Testis (tissue), 3 donors: Measurements from ENCODE around the gene ASTN1. TPM values are rescaled to one million over a fixed set of nuclear protein-coding genes. Genes with fewer than 3 reads are reported as not detected.

Source experiments
- DNase-seq: peaks from one replicate; pipeline ENCODE4 v3.0.0-alpha.2; 2019
- H3K27ac ChIP-seq, 2 donors: fragments of 200-600 bp; sonication (generic); one replicate each; pipeline ENCODE4 v1.5.1; 2019
- H3K27me3 ChIP-seq: fragments of 200-600 bp; sonication (generic); one replicate; pipeline ENCODE4 v1.5.1; 2019
- H3K36me3 ChIP-seq: fragments of 200-600 bp; sonication (generic); one replicate; pipeline ENCODE4 v1.5.1; 2017; ENCODE audit warnings: low read depth; ENCODE audit errors: missing control alignments
- H3K4me1 ChIP-seq: fragments of 200-600 bp; sonication (generic); one replicate; pipeline ENCODE4 v1.5.1; 2019
- H3K4me3 ChIP-seq, 2 donors: fragments of 200-600 bp; sonication (generic); one replicate each; pipeline ENCODE4 v1.5.1; 2017 to 2019
- H3K9me3 ChIP-seq: fragments of 200-600 bp; sonication (generic); one replicate; pipeline ENCODE4 v1.5.1; 2017
- POLR2A ChIP-seq: fragments of 450-650 bp; IDR thresholded peaks from one replicate; pipeline ENCODE4 v1.6.1; 2017; ENCODE audit warnings: antibody characterized with exemption, mild to moderate bottlenecking, moderate library complexity
- WGBS, 2 donors: methylation state at CpG; one replicate each; pipeline ENCODE4 v1.1.5; 2018; 5-methylcytosine and 5-hydroxymethylcytosine counted together
- intact Hi-C: fragments of 100-400 bp; cut with DNase I; formaldehyde crosslinking; loops from one replicate; pipeline ENCODE4 v1.15.1; 2023; ENCODE audit warnings: low total_unique reads
- polyA plus RNA-seq: library from polyadenylated mRNA; stranded (reverse); fragments of 350-450 nt; fragmentation: Illumina TruSeq; extraction: RNeasy Lipid Tissue Mini Kit (QIAGEN cat#74804); gene quantifications from one replicate; pipeline ENCODE4 v1.2.3, GENCODE V29; 2014; ENCODE audit warnings: low read depth, low replicate concordance; ENCODE audit not compliant: insufficient read depth
- total RNA-seq, 2 donors: library from RNA; depleted of rRNA; stranded (reverse); fragments of >200 nt; gene quantifications; one replicate each; pipeline ENCODE4 v1.2.3, GENCODE V29; 2016
- TF ChIP-seq, protein P1 (sequence below), 3 experiments: fragments of 450-650 bp in 2 of 3; fragments of 200-600 bp in 1 of 3; sonication (generic) in 1 of 3; IDR thresholded peaks; one replicate each; pipeline ENCODE4 v1.5.1; 2016 to 2019; ENCODE audit warnings: antibody characterized with exemption in 3 of 3, mild to moderate bottlenecking in 2 of 3, moderate library complexity in 1 of 3

The ASTN1 gene
- total and polyA plus RNA-seq, 3 donors from 2014 or later, result 1.2 to 2.7 (median 2.1) TPM

DNA sequence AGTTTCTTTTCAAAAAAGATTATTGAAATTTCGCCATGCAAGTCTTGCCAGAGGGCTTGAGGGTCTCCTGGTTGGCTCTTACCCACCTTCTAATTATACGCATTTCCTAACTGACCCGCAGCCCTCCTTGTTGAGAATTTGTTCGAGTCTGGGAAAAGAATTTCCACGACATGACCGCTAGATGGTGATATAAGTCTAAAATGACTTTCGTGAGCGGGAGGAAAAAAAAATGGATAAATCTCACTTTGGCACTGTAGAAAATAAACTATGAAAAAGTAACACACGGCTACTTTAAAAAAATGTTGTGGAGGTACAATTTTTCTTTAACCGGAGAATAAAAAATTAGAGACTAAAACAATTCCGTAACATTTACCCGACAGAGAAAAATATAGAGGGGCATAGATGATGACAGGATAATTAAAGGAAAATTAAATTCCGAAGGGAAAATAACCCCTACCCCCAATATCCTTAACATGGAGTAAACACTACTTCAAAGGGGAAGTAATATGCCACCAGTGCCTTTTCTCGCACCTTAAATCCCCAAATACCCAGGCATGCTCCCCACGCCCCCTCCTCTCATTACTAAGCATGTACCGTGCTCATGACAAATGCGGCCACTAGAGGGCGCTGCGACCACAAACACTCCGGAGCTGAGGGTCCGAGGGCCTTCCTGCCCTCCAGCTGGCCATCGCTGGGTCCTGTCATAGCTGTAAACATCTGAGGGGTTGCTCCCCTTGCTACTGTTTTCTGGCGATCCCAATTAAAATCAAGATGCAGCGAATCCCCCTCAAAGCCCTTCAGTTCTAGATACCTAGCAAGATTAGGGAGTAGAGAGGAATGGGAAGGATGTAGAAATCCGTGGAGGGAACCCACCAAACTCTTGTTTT lies 266.9 kb downstream of the ASTN1 start:
- Histone ChIP-seq H3K27me3 (no peaks in the 10 kb centered on the region), H3K27ac (no peak overlapping the region), H3K9me3 (no peaks in the 10 kb centered on the region), H3K4me1 (peaks cover 4% of the 10 kb centered on the region), H3K36me3 (no peaks in the 10 kb centered on the region), H3K4me3 (no peak overlapping the region)
- no peak for TF ChIP-seq POLR2A
- TF ChIP-seq, protein P1, sequence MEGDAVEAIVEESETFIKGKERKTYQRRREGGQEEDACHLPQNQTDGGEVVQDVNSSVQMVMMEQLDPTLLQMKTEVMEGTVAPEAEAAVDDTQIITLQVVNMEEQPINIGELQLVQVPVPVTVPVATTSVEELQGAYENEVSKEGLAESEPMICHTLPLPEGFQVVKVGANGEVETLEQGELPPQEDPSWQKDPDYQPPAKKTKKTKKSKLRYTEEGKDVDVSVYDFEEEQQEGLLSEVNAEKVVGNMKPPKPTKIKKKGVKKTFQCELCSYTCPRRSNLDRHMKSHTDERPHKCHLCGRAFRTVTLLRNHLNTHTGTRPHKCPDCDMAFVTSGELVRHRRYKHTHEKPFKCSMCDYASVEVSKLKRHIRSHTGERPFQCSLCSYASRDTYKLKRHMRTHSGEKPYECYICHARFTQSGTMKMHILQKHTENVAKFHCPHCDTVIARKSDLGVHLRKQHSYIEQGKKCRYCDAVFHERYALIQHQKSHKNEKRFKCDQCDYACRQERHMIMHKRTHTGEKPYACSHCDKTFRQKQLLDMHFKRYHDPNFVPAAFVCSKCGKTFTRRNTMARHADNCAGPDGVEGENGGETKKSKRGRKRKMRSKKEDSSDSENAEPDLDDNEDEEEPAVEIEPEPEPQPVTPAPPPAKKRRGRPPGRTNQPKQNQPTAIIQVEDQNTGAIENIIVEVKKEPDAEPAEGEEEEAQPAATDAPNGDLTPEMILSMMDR (IDR thresholded peaks at IDR 0.05), result peak; percentile 67 to 88 (median 82)
- 3 to 5% methylated on average over 25 of the region's 25 CpGs for WGBS, 2 donors
- intact Hi-C loops, result loop anchor here (10.0 kb wide), 2 partner anchors 277 to 1047 kb away; partner anchors contain the start of gene BRINP2
- peak; percentile 90 for DNase-seq

DNA sequence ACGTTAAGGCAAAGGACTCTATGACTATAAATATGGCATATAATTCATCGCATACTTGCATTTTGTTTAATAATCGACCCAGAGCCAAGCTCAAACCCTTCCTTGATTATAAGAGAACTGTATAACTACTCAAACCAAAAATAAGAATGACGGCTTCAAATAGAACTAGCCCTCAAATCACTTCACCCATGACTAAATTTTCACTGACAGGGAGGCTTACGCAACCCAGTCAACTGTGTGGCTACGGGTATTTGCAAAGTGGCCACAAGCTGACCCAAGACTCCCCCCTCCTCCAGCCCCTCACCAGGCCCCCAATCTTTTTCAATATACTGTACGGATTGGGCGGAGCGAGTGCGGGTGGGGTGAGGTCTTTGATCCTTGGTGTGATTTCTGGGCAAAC lies 268.3 kb downstream of the ASTN1 start:
- Histone ChIP-seq H3K9me3 (no peaks in the 10 kb centered on the region), H3K36me3 (no peaks in the 10 kb centered on the region)

DNA sequence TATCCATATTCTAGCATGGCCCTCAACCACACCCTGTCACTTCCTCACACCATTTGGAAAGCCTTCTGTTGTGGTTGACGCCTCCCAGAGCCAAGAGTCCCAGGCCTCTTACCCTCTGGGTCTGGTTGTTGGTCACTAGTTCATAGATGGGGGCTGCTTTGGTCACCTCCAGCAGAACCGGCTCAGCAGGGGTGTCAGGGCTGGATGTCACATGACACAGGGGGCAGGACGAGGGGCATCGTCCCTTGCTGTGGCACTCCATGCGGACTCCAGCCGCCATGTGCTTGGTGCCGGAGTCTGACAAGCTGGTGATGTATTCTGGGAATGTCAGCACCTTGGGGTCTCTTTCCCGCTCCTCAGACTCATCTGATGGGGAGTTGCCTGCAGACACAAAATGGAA lies 270.1 kb downstream of the ASTN1 start:
- H3K27me3 ChIP-seq, result no peaks in the 10 kb centered on the region

More for the DNA sequence above, 268.3 kb downstream of the ASTN1 start:
- TF ChIP-seq, protein P1 (IDR thresholded peaks at IDR 0.05), result no peak
- TF ChIP-seq POLR2A, result no peak
- Histone ChIP-seq H3K27ac (no peak overlapping the region), H3K27me3 (no peaks in the 10 kb centered on the region), H3K4me1 (peaks cover 4% of the 10 kb centered on the region), H3K4me3 (no peak overlapping the region)
- intact Hi-C loops, result loop anchor here (10.0 kb wide), 2 partner anchors 279 to 1049 kb away; partner anchors contain the start of gene BRINP2
- no peak for DNase-seq
- WGBS, 2 donors, result 86% methylated on average over 10 of the region's 10 CpGs

DNA sequence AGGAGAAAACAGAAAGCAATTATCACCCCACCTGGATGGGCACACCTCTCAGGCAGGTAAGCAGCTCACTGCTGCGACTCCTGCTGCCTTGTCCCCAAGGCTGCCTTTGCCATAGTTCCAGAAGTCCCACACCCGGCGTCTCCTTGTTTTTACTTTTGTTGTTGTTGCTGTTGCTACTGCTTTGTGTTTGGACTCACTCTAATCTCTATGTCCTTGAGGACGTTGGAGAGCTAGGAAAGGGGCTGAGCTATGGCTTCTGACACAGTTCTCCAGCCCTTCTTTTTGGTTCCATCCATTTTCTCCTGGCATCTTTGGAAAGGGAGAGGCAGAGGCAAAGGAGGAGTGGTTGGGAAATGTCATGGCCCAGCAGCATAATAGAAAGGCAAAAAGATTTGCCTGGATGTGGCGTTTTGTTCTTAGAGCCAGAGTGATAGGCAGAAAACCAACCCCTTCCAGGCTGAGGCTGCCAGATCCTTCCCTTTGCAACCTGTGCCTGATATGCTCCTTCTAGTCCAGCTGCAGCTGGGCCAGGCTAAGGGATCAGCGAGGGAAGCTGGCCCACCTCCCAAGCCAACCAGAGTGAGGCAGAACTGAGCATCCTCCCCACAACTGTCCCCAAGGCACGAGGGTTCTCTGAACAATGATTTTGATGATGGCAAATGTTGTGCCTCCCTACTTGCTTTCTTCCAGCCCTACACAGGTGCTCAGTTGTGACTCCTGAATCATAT lies 270.7 kb downstream of the ASTN1 start:
- intact Hi-C loops, result loop anchor here (10.0 kb wide), 2 partner anchors 281 to 1051 kb away; partner anchors contain the start of gene BRINP2
- WGBS, 2 donors, result 33 to 36% methylated on average over 6 to 7 of the region's 7 CpGs
- H3K27me3 ChIP-seq, result no peaks in the 10 kb centered on the region
- H3K4me3 ChIP-seq, result no peak overlapping the region
- no peaks in the 10 kb centered on the region for H3K36me3 ChIP-seq
- no peak for DNase-seq
- H3K27ac ChIP-seq, result no peak overlapping the region
- no peaks in the 10 kb centered on the region for H3K9me3 ChIP-seq
- TF ChIP-seq POLR2A, result no peak
- TF ChIP-seq, protein P1 (IDR thresholded peaks at IDR 0.05), result no peak
- peaks cover 4% of the 10 kb centered on the region for H3K4me1 ChIP-seq

More for the DNA sequence above, 270.1 kb downstream of the ASTN1 start:
- DNase-seq, result no peak
- Histone ChIP-seq H3K27ac (no peak overlapping the region), H3K4me1 (peaks cover 4% of the 10 kb centered on the region), H3K36me3 (no peaks in the 10 kb centered on the region), H3K4me3 (no peak overlapping the region), H3K9me3 (no peaks in the 10 kb centered on the region)
- 94 to 96% methylated on average over 8 of the region's 8 CpGs for WGBS, 2 donors
- intact Hi-C loops, result loop anchor here (10.0 kb wide), 2 partner anchors 280 to 1050 kb away; partner anchors contain the start of gene BRINP2
- TF ChIP-seq POLR2A, result no peak
- TF ChIP-seq, protein P1 (IDR thresholded peaks at IDR 0.05), result no peak
